Activated T-helper 1 cell treated with Interleukin-2 at 50 U/mL for 16 hours (primary cell): ENCODE results near the gene TFDP1.

Experiments
- DNase-seq: peaks from one replicate; pipeline ENCODE4 v3.0.0-alpha.2; 2020; ENCODE audit warnings: low read depth

Gene TFDP1

GRCh38 chr13:113597391-113598080 is 13.0 kb downstream of the TFDP1 start:
- no peak for DNase-seq

- DNase-seq = no peak
These were observed 13.5 kb downstream of the TFDP1 start for GRCh38 chr13:113598081-113598410.

GRCh38 chr13:113598481-113598880 is 13.9 kb downstream of the TFDP1 start:
- no peak for DNase-seq

GRCh38 chr13:113599391-113599790 is 14.8 kb downstream of the TFDP1 start:
- DNase-seq = no peak

GRCh38 chr13:113601166-113602070 is 16.9 kb downstream of the TFDP1 start:
- no peak for DNase-seq

- no peak for DNase-seq
These were observed 17.9 kb downstream of the TFDP1 start for GRCh38 chr13:113602291-113602988.

GRCh38 chr13:113603116-113603710 is 18.7 kb downstream of the TFDP1 start:
- no peak for DNase-seq

- no peak for DNase-seq
These were observed 19.6 kb downstream of the TFDP1 start for GRCh38 chr13:113604186-113604585.

GRCh38 chr13:113605461-113605860 is 20.9 kb downstream of the TFDP1 start:
- no peak for DNase-seq

GRCh38 chr13:113605866-113606438 is 21.4 kb downstream of the TFDP1 start:
- no peak for DNase-seq

GRCh38 chr13:113607056-113607888 is 22.7 kb downstream of the TFDP1 start:
- DNase-seq = no peak

- no peak for DNase-seq
These were observed 23.5 kb downstream of the TFDP1 start for GRCh38 chr13:113607889-113608635.

- no peak for DNase-seq
These were observed 24.5 kb downstream of the TFDP1 start for GRCh38 chr13:113608967-113609533.

- no peak for DNase-seq
These were observed 25.1 kb downstream of the TFDP1 start for GRCh38 chr13:113609616-113610015.

- no peak for DNase-seq
These were observed 25.7 kb downstream of the TFDP1 start for GRCh38 chr13:113610266-113610665.

GRCh38 chr13:113611996-113612395 is 27.4 kb downstream of the TFDP1 start:
- no peak for DNase-seq

- DNase-seq = no peak
These were observed 28.1 kb downstream of the TFDP1 start for GRCh38 chr13:113612607-113613006.

- DNase-seq = no peak
These were observed 29.3 kb downstream of the TFDP1 start for GRCh38 chr13:113613789-113614379.

GRCh38 chr13:113616281-113616906 is 31.8 kb downstream of the TFDP1 start:
- DNase-seq = no peak
